H9 (cell line): ENCODE data around the gene AK4. TPM values are rescaled to one million over a fixed set of nuclear protein-coding genes. Genes with fewer than 3 reads are reported as not detected.

Experiments
- DNase-seq: peaks from one replicate; pipeline ENCODE4 v3.0.0-alpha.2; 2017
- H2AFZ ChIP-seq: one replicate; pipeline ENCODE4 v1.6.1; 2013; ENCODE audit warnings: mild to moderate bottlenecking, low read length, control low read depth, moderate library complexity
- H2AK5ac ChIP-seq: 2 replicates; pipeline ENCODE4 v1.6.1; 2013; ENCODE audit warnings: low read length, control low read depth, mixed read lengths; ENCODE audit not compliant: insufficient read length
- H2BK120ac ChIP-seq: one replicate; pipeline ENCODE4 v1.6.1; 2013; ENCODE audit warnings: low read depth, mild to moderate bottlenecking, low read length, control low read depth, inconsistent platforms; ENCODE audit not compliant: poor library complexity, severe bottlenecking
- H2BK12ac ChIP-seq: 2 replicates; pipeline ENCODE4 v1.6.1; 2013; ENCODE audit warnings: low read length, control low read depth, mixed read lengths, low read depth; ENCODE audit not compliant: insufficient read length
- H2BK15ac ChIP-seq: 2 replicates; pipeline ENCODE4 v1.6.1; 2013; ENCODE audit warnings: low read depth, low read length, control low read depth
- H2BK20ac ChIP-seq: one replicate; pipeline ENCODE4 v1.6.1; 2013; ENCODE audit warnings: low read depth, mild to moderate bottlenecking, low read length, control low read depth, inconsistent platforms; ENCODE audit not compliant: poor library complexity, severe bottlenecking
- H2BK5ac ChIP-seq: 2 replicates; pipeline ENCODE4 v1.6.1; 2013; ENCODE audit warnings: low read length, control low read depth, mixed read lengths; ENCODE audit not compliant: insufficient read length
- H3K14ac ChIP-seq: 2 replicates; pipeline ENCODE4 v1.6.1; 2013; ENCODE audit warnings: low read length, control low read depth; ENCODE audit not compliant: insufficient read depth
- H3K18ac ChIP-seq: 2 replicates; pipeline ENCODE4 v1.6.1; 2013; ENCODE audit warnings: low read depth, mild to moderate bottlenecking, mixed read lengths, low read length, control low read depth; ENCODE audit not compliant: insufficient read length
- H3K23ac ChIP-seq: 2 replicates; pipeline ENCODE4 v1.6.1; 2013; ENCODE audit warnings: low read length, control low read depth, mixed read lengths, low read depth; ENCODE audit not compliant: insufficient read length
- H3K23me2 ChIP-seq: 2 replicates; pipeline ENCODE4 v1.6.1; 2013; ENCODE audit warnings: low read depth, mild to moderate bottlenecking, mixed read lengths, low read length, control low read depth; ENCODE audit not compliant: insufficient read length, poor library complexity, severe bottlenecking
- H3K27ac ChIP-seq: 2 replicates; pipeline ENCODE4 v1.5.1; 2013; ENCODE audit warnings: low read length, control low read depth, mixed read lengths, low read depth; ENCODE audit not compliant: insufficient read length
- H3K27me3 ChIP-seq: 2 replicates; pipeline ENCODE4 v1.6.1; 2013; ENCODE audit warnings: low read length, control low read depth, inconsistent platforms; ENCODE audit not compliant: insufficient read depth
- H3K4ac ChIP-seq: 2 replicates; pipeline ENCODE4 v1.6.1; 2013; ENCODE audit warnings: low read depth, mild to moderate bottlenecking, control low read depth, inconsistent platforms, low read length, moderate library complexity
- H3K4me1 ChIP-seq: 2 replicates; pipeline ENCODE4 v1.6.1; 2013; ENCODE audit warnings: low read length, control low read depth, inconsistent platforms; ENCODE audit not compliant: insufficient read depth
- H3K4me2 ChIP-seq: 2 replicates; pipeline ENCODE4 v1.6.1; 2013; ENCODE audit warnings: low read length, control low read depth, mixed read lengths; ENCODE audit not compliant: insufficient read length, insufficient read depth
- H3K56ac ChIP-seq: 2 replicates; pipeline ENCODE4 v1.6.1; 2013; ENCODE audit warnings: low read depth, mild to moderate bottlenecking, mixed read lengths, low read length, control low read depth; ENCODE audit not compliant: insufficient read length
- H3K79me1 ChIP-seq: 2 replicates; pipeline ENCODE4 v1.6.1; 2013; ENCODE audit warnings: low read depth, mild to moderate bottlenecking, moderate library complexity, low read length, control low read depth, inconsistent platforms; ENCODE audit not compliant: insufficient read depth, poor library complexity, severe bottlenecking
- H3K79me2 ChIP-seq: 2 replicates; pipeline ENCODE4 v1.6.1; 2013; ENCODE audit warnings: low read length, control low read depth, inconsistent platforms; ENCODE audit not compliant: insufficient read depth
- H3K9ac ChIP-seq: 2 replicates; pipeline ENCODE4 v1.6.1; 2013; ENCODE audit warnings: low read length, control low read depth, mixed read lengths; ENCODE audit not compliant: insufficient read length; ENCODE audit errors: extremely low read depth
- H3K9me3 ChIP-seq: one replicate; pipeline ENCODE4 v1.6.1; 2013; ENCODE audit warnings: low read depth, low read length, inconsistent platforms; ENCODE audit not compliant: control insufficient read depth
- H3T11ph ChIP-seq: one replicate; pipeline ENCODE4 v1.6.1; 2013; ENCODE audit warnings: mild to moderate bottlenecking, low read length, control low read depth, inconsistent platforms
- H4K20me1 ChIP-seq: one replicate; pipeline ENCODE4 v1.6.1; 2013; ENCODE audit not compliant: control insufficient read depth, insufficient read length, insufficient read depth
- H4K5ac ChIP-seq: 2 replicates; pipeline ENCODE4 v1.6.1; 2013; ENCODE audit warnings: low read depth, mild to moderate bottlenecking, mixed read lengths, low read length, control low read depth; ENCODE audit not compliant: insufficient read length
- H4K8ac ChIP-seq: replicated peaks from 2 replicates; pipeline ENCODE4 v1.6.1; 2013; ENCODE audit warnings: low read length, control low read depth, mixed read lengths, low read depth; ENCODE audit not compliant: insufficient read length
- H4K91ac ChIP-seq: 2 replicates; pipeline ENCODE4 v1.6.1; 2013; ENCODE audit warnings: low read depth, mild to moderate bottlenecking, moderate library complexity, mixed read lengths, low read length, control low read depth; ENCODE audit not compliant: insufficient read length
- H3K27ac Mint-ChIP-seq, 3 experiments: 2 replicates in 2 of 3; 3 replicates in 1 of 3; pipeline ENCODE4 v1.8.0; 2020 to 2021; ENCODE audit warnings: mixed read lengths in 3 of 3, mild to moderate bottlenecking in 1 of 3, moderate library complexity in 1 of 3
- H3K27me3 Mint-ChIP-seq: 2 replicates; pipeline ENCODE4 v1.8.0; 2021; ENCODE audit warnings: low read depth, mild to moderate bottlenecking, moderate library complexity, mixed read lengths
- H3K36me3 Mint-ChIP-seq, 3 experiments: 2 replicates in 2 of 3; 3 replicates in 1 of 3; pipeline ENCODE4 v1.8.0; 2020 to 2021; ENCODE audit warnings: low read depth in 3 of 3, mixed read lengths in 3 of 3; ENCODE audit not compliant: insufficient read depth in 1 of 3
- H3K4me1 Mint-ChIP-seq, 2 experiments: 2 replicates each; pipeline ENCODE4 v1.8.0; 2020; ENCODE audit warnings: mixed read lengths in 2 of 2
- H3K4me3 Mint-ChIP-seq, 2 experiments: 2 replicates in 1 of 2; 3 replicates in 1 of 2; pipeline ENCODE4 v1.8.0; 2020 to 2021; ENCODE audit warnings: mild to moderate bottlenecking in 2 of 2, mixed read lengths in 2 of 2, moderate library complexity in 1 of 2
- H3K9me3 Mint-ChIP-seq, 2 experiments: 2 replicates in 1 of 2; 3 replicates in 1 of 2; pipeline ENCODE4 v1.8.0; 2020; ENCODE audit warnings: mild to moderate bottlenecking in 2 of 2, mixed read lengths in 2 of 2, moderate library complexity in 1 of 2
- WGBS: extraction: QIAGEN DNeasy Blood & Tissue Kit; methylation state at CpG from one replicate; pipeline ENCODE4 v1.1.7; 2013; ENCODE audit warnings: missing lambda C conversion rate, low lambda C conversion rate, mixed read lengths; ENCODE audit not compliant: insufficient read length; ENCODE audit errors: extremely low coverage; 5-methylcytosine and 5-hydroxymethylcytosine counted together
- total RNA-seq: library from RNA; stranded (reverse); gene quantifications from 2 replicates; pipeline ENCODE4 v1.2.1, GENCODE V29; 2021
- TF ChIP-seq, protein P1 (sequence below): fragments of 200-600 bp; sonication (generic); conservative IDR thresholded peaks from 3 replicates; pipeline ENCODE4 v1.8.0; 2021; ENCODE audit warnings: antibody characterized with exemption, mild to moderate bottlenecking

The AK4 gene
- total RNA-seq, 1 experiment from 2014 or later: 45.6 TPM

DNA sequence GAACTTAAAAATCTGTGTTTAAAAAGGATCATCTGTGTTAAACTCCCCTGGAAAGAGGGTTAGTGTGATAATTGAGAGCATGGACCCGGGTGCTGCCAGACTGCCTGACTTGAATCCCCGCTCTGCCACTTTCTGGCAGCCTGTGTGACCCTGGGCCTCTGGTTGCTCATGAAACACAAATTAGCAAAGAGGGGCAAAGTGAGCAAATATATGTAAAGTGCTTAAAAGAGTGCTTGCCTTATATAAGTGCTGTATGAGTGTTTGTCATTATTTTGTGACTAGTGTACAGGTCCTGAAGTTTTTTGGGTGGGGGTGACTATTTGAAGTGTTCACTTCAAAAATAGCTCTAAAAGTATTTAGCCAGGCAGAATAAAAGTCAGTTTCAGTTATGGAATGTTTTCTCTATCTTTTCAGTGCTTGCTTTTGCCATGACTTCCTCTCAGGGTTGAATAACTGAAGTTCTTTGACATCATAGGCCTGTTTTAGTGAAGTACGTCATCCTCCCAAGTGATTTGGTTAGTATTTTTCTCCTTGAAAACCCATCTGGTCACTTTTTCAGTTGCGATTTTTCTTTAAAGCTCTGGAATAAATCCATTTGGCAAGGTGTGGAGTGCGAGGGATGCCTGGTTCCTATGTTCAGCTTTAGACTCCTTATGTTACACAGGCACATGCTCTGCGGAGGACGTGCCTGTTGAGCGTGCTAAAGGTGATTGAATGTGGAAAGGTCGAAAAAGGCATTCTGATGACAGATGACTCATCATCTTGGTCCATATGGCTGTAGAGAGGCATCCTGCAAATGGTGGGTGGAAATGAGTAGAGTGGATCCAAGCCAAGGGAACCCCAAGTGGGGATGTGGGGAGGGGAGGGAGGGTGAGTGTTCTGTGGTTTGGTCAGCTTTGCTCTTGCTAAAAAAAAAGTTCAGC lies 47.8 kb downstream of the AK4 start:
- Histone ChIP-seq H3K79me2 (peaks cover 5% of the 10 kb centered on the region; the same call in 1 of the 2 replicates), H3K14ac (no peak overlapping the region), H3K27me3 (no peaks in the 10 kb centered on the region), H2BK5ac (no peak overlapping the region), H3K23ac (no peak overlapping the region), H3T11ph (no peak overlapping the region), H3K56ac (no peak overlapping the region), H3K9me3 (no peaks in the 10 kb centered on the region), H2BK120ac (no peak overlapping the region), H3K4me1 (peaks cover 1% of the 10 kb centered on the region; the same call in 1 of the 2 replicates), H3K18ac (no peak overlapping the region), H2BK20ac (no peak overlapping the region), H4K8ac (no peak overlapping the region), H4K5ac (no peak overlapping the region), H2BK15ac (no peak overlapping the region), H4K91ac (no peak overlapping the region), H3K27ac (no peak overlapping the region), H2AK5ac (no peak overlapping the region), H4K20me1 (no peaks in the 10 kb centered on the region), H3K79me1 (no peaks in the 10 kb centered on the region), H2BK12ac (no peak overlapping the region), H3K9ac (no peak overlapping the region), H2AFZ (no peak overlapping the region), H3K4me2 (no peak overlapping the region), H3K23me2 (no peaks in the 10 kb centered on the region), H3K4ac (no peak overlapping the region)
- H3K27me3 Mint-ChIP-seq: no peaks in the 10 kb centered on the region
- DNase-seq: no peak
- H3K4me3 Mint-ChIP-seq: no peak overlapping the region
- H3K27ac Mint-ChIP-seq: peak overlapping the region in 2 of 3 experiments; percentile 8 to 49; a peak in 2 of 7 replicates
- no CpG with 5 or more reads among the region's 9 CpGs for WGBS
- peaks cover 17 to 42% (median 23%) of the 10 kb centered on the region in 3 experiments; a peak in 6 of 7 replicates for H3K36me3 Mint-ChIP-seq
- TF ChIP-seq, protein P1, sequence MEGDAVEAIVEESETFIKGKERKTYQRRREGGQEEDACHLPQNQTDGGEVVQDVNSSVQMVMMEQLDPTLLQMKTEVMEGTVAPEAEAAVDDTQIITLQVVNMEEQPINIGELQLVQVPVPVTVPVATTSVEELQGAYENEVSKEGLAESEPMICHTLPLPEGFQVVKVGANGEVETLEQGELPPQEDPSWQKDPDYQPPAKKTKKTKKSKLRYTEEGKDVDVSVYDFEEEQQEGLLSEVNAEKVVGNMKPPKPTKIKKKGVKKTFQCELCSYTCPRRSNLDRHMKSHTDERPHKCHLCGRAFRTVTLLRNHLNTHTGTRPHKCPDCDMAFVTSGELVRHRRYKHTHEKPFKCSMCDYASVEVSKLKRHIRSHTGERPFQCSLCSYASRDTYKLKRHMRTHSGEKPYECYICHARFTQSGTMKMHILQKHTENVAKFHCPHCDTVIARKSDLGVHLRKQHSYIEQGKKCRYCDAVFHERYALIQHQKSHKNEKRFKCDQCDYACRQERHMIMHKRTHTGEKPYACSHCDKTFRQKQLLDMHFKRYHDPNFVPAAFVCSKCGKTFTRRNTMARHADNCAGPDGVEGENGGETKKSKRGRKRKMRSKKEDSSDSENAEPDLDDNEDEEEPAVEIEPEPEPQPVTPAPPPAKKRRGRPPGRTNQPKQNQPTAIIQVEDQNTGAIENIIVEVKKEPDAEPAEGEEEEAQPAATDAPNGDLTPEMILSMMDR: no peak
- H3K9me3 Mint-ChIP-seq: no peaks in the 10 kb centered on the region
- H3K4me1 Mint-ChIP-seq: peaks cover 0 to 2% of the 10 kb centered on the region in 2 experiments; a peak in 1 of 4 replicates
